GM04503 (cell line): Measurements from ENCODE around the gene ACTL9.
"Not testable (repeated sequence)": the region's sequence is repeated elsewhere in the genome, so short reads cannot be mapped to it uniquely, and the experiment has no call there.

Experiments
- DNase-seq: peaks from one replicate; pipeline ENCODE4 v3.0.0-alpha.2; 2012; ENCODE audit warnings: low read depth

Gene ACTL9

GRCh38 chr19:8698433-8699063, at the start of gene ACTL9:
ACTL9 (minus strand) TSS chr19:8698795; CDS start chr19:8698701, 94 bp downstream.
- DNase-seq: no peak

GRCh38 chr19:8739291-8740065, 40.9 kb upstream of the ACTL9 start:
- not testable (repeated sequence) for DNase-seq

GRCh38 chr19:8738377-8738776, 39.8 kb upstream of the ACTL9 start:
- no peak for DNase-seq

GRCh38 chr19:8731428-8732169, 33.0 kb upstream of the ACTL9 start:
- DNase-seq: no peak

GRCh38 chr19:8724276-8724675, 25.7 kb upstream of the ACTL9 start:
- no peak for DNase-seq

GRCh38 chr19:8722032-8722431, 23.4 kb upstream of the ACTL9 start:
- no peak for DNase-seq

- no peak for DNase-seq
Measured at GRCh38 chr19:8721334-8721733, 22.7 kb upstream of the ACTL9 start, which contains the start of gene OR2Z1. OR2Z1 (plus strand) TSS chr19:8721634; CDS start chr19:8731029, 9,395 bp downstream.

GRCh38 chr19:8710337-8710736, 11.7 kb upstream of the ACTL9 start:
- DNase-seq: not testable (repeated sequence)

GRCh38 chr19:8705742-8706141, 7.1 kb upstream of the ACTL9 start:
- no peak for DNase-seq

GRCh38 chr19:8705304-8705703, 6.7 kb upstream of the ACTL9 start:
- not testable (repeated sequence) for DNase-seq

- no peak for DNase-seq
Measured at GRCh38 chr19:8703223-8703622, 4.6 kb upstream of the ACTL9 start.

- no peak for DNase-seq
Measured at GRCh38 chr19:8702350-8702749, 3.8 kb upstream of the ACTL9 start.

- DNase-seq: no peak
Measured at GRCh38 chr19:8700956-8701355, 2.4 kb upstream of the ACTL9 start.

GRCh38 chr19:8699908-8700307, 1.3 kb upstream of the ACTL9 start:
- DNase-seq: no peak

GRCh38 chr19:8697671-8698432, 743 bp downstream of the ACTL9 start:
- DNase-seq: no peak

- no peak for DNase-seq
Measured at GRCh38 chr19:8696993-8697392, 1.6 kb downstream of the ACTL9 start.

GRCh38 chr19:8695911-8696310, 2.7 kb downstream of the ACTL9 start:
- no peak for DNase-seq

GRCh38 chr19:8695501-8695900, 3.1 kb downstream of the ACTL9 start:
- DNase-seq: no peak

- DNase-seq: no peak
Measured at GRCh38 chr19:8690753-8691539, 7.6 kb downstream of the ACTL9 start.

- DNase-seq: no peak
Measured at GRCh38 chr19:8688930-8689329, 9.7 kb downstream of the ACTL9 start.

GRCh38 chr19:8686549-8686948, 12.0 kb downstream of the ACTL9 start:
- DNase-seq: no peak
